Breast epithelium (tissue), 4 donors: Measurements from ENCODE around the gene TNFRSF8. TPM values are rescaled to one million over a fixed set of nuclear protein-coding genes. Genes with fewer than 3 reads are reported as not detected.

Experiments used
- DNase-seq, 2 donors: peaks; one replicate each; pipeline ENCODE4 v3.0.0-alpha.2; 2019; ENCODE audit warnings: low spot score in 2 of 2
- H3K27ac ChIP-seq, 2 donors: fragments of 200-600 bp; sonication (generic) in 1 of 2; one replicate each; pipeline ENCODE4 v1.5.1; 2016 to 2019; ENCODE audit warnings: mild to moderate bottlenecking in 1 of 2
- H3K27me3 ChIP-seq, 2 donors: fragments of 200-600 bp; sonication (generic) in 1 of 2; one replicate each; pipeline versions ENCODE4 v1.5.1 to v1.6.0; 2017 to 2019; ENCODE audit warnings: control low read depth in 1 of 2, mild to moderate bottlenecking in 1 of 2
- H3K36me3 ChIP-seq: fragments of 200-600 bp; one replicate; pipeline ENCODE4 v1.5.1; 2019
- H3K4me1 ChIP-seq, 2 donors: fragments of 200-600 bp; sonication (generic); one replicate each; pipeline ENCODE4 v1.5.1; 2016 to 2019; ENCODE audit warnings: control low read depth in 1 of 2
- H3K4me3 ChIP-seq, 3 donors: fragments of 200-600 bp; sonication (generic); 1 replicate in 2 of 3; 2 replicates in 1 of 3; pipeline ENCODE4 v1.5.1; 2016 to 2019; ENCODE audit warnings: mild to moderate bottlenecking in 3 of 3, moderate library complexity in 2 of 3
- H3K9me3 ChIP-seq, 2 donors: fragments of 200-600 bp; sonication (generic) in 1 of 2; one replicate each; pipeline ENCODE4 v1.5.1; 2016 to 2019; ENCODE audit warnings: control low read depth in 1 of 2
- POLR2A ChIP-seq: fragments of 450-650 bp; IDR thresholded peaks from one replicate; pipeline ENCODE4 v1.6.1; 2016; ENCODE audit warnings: antibody characterized with exemption, mild to moderate bottlenecking, moderate library complexity
- POLR2AphosphoS5 ChIP-seq, 3 donors: sonication (generic); formaldehyde crosslinking; IDR thresholded peaks; one replicate each; pipeline ENCODE4 v1.6.1; 2017; ENCODE audit warnings: antibody characterized with exemption in 3 of 3
- intact Hi-C: fragments of 100-400 bp; cut with DNase I; formaldehyde crosslinking; loops from one replicate; pipeline ENCODE4 v1.15.1; 2023; ENCODE audit warnings: low total_unique reads
- total RNA-seq, 3 donors: library from RNA; depleted of rRNA; stranded (reverse); fragments of >200 nt; gene quantifications; one replicate each; pipeline ENCODE4 v1.1.0, GENCODE V29; 2016
- TF ChIP-seq, protein P1 (sequence below), 3 donors: fragments of 450-650 bp; IDR thresholded peaks; one replicate each; pipeline ENCODE4 v1.5.1; 2016 to 2017; ENCODE audit warnings: antibody characterized with exemption in 3 of 3, mild to moderate bottlenecking in 3 of 3, moderate library complexity in 3 of 3

TNFRSF8 gene
- total RNA-seq, 3 donors from 2014 or later = 0.88 to 2.3 (median 1.6) TPM

DNA sequence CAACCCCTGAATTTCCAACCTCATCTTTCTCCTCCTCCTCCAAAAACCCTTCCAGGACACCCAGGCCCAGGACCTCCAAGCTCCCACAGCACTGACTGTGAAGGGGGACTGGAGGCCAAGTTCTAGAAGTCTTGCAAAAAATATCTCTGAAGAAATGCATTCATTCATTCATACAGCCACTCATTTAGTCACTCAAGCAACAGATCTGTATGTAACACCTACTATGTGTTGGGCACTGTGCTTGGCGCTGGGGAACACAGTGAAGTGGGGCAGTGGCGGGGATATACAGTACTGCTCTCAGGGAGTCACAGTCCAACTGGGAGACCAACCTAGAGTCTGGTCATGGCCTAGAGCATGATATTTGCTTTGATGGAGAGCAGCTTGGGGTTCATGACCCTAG, 88.4 kb downstream of the TNFRSF8 start:
- no peak overlapping the region for H3K4me3 ChIP-seq
- no peaks in the 10 kb centered on the region for H3K4me1 ChIP-seq
- no peaks in the 10 kb centered on the region for H3K9me3 ChIP-seq
- peak overlapping the region in 1 of 2 donors; percentile 7 for H3K27ac ChIP-seq
- TF ChIP-seq, protein P1, sequence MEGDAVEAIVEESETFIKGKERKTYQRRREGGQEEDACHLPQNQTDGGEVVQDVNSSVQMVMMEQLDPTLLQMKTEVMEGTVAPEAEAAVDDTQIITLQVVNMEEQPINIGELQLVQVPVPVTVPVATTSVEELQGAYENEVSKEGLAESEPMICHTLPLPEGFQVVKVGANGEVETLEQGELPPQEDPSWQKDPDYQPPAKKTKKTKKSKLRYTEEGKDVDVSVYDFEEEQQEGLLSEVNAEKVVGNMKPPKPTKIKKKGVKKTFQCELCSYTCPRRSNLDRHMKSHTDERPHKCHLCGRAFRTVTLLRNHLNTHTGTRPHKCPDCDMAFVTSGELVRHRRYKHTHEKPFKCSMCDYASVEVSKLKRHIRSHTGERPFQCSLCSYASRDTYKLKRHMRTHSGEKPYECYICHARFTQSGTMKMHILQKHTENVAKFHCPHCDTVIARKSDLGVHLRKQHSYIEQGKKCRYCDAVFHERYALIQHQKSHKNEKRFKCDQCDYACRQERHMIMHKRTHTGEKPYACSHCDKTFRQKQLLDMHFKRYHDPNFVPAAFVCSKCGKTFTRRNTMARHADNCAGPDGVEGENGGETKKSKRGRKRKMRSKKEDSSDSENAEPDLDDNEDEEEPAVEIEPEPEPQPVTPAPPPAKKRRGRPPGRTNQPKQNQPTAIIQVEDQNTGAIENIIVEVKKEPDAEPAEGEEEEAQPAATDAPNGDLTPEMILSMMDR (IDR thresholded peaks at IDR 0.05) = no peak
- TF ChIP-seq POLR2AphosphoS5 (IDR thresholded peaks at IDR 0.05) (no peak), POLR2A (no peak)
- H3K36me3 ChIP-seq = no peaks in the 10 kb centered on the region
- H3K27me3 ChIP-seq = no peaks in the 10 kb centered on the region
- DNase-seq = no peak
- intact Hi-C loops = no loop called here

DNA sequence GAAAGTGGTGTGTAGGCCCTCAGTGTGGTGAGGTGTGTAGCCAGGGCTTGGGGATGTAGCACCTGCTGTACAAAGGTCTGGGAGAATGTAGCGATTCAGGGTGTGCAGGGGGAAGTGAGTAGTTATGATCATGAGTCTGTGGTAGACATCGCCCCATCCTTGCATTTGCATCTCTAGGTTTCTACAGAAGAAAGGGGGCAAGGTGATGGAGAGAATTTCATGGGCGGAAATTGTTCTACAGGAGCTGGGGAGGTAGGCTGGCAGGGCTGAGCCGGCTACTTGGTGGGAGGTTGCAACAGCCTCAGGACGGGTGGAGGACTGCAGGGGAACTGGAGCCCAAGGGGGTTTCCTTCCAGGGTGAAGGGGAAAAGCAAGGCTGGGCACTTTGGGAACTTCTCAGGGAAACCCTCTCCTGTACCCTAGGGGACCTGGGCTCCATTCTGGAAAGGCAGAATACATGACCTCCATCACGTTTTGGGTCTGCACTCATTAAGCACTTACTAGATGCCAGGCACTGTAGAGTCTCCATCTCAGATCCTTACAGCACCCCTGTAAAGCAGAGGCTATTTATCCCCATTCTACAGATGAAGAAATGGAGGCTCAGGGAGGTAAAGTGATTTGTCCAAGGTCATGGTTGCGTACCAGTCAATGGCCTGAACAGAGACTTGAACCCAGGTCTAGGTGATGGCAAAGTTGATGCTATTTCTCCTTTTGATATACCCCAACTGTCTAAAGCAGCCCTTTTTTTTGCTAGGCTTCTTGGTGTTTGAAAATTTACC, 89.2 kb downstream of the TNFRSF8 start:
- H3K4me3 ChIP-seq = no peak overlapping the region
- no peaks in the 10 kb centered on the region for H3K4me1 ChIP-seq
- TF ChIP-seq POLR2AphosphoS5 (IDR thresholded peaks at IDR 0.05) = no peak
- TF ChIP-seq, protein P1 (IDR thresholded peaks at IDR 0.05) = no peak
- TF ChIP-seq POLR2A = no peak

DNA sequence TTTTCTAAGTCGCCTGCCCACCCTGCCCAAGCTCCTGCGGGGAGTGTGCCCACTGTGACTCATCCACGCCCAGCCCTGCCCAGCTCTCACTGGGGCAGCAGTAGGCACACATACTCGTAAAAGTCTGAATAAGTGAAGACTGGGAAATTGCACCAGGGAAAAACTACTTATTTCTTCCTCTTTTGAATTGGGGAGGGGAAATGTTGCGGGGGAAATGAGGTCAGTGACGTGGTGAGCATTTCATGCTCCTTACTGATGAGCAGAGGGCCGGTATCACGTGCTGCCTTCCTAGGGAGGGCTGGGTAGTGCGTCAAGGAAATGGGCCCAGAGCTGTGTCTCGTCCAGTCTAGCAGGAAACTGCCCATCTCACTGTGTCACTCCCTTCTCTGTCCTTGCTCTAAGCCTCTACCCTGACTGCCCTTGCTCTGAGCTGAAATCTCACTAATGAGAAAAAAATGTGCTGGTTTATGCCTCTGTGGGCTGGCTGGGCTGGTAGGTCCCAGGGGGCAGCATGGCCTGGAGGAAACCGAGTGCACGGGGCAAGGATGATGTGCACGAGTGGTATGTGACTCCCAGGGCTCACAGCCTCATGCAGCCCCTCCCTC, 90.2 kb downstream of the TNFRSF8 start:
- Histone ChIP-seq H3K36me3 (no peaks in the 10 kb centered on the region), H3K9me3 (no peaks in the 10 kb centered on the region), H3K4me3 (no peak overlapping the region), H3K4me1 (no peaks in the 10 kb centered on the region), H3K27ac (peak overlapping the region in 1 of 2 donors; percentile 75), H3K27me3 (no peaks in the 10 kb centered on the region)
- no peak for DNase-seq
- peak in 1 of 3 donors; percentile 66 for TF ChIP-seq POLR2AphosphoS5 (IDR thresholded peaks at IDR 0.05)
- TF ChIP-seq, protein P1 (IDR thresholded peaks at IDR 0.05) = no peak
- intact Hi-C loops = no loop called here

More for the DNA sequence above, 89.2 kb downstream of the TNFRSF8 start:
- no peaks in the 10 kb centered on the region for H3K9me3 ChIP-seq
- no peaks in the 10 kb centered on the region for H3K27me3 ChIP-seq
- H3K27ac ChIP-seq = peak overlapping the region in 1 of 2 donors; percentile 75
- intact Hi-C loops = no loop called here
- H3K36me3 ChIP-seq = no peaks in the 10 kb centered on the region
- DNase-seq = no peak

DNA sequence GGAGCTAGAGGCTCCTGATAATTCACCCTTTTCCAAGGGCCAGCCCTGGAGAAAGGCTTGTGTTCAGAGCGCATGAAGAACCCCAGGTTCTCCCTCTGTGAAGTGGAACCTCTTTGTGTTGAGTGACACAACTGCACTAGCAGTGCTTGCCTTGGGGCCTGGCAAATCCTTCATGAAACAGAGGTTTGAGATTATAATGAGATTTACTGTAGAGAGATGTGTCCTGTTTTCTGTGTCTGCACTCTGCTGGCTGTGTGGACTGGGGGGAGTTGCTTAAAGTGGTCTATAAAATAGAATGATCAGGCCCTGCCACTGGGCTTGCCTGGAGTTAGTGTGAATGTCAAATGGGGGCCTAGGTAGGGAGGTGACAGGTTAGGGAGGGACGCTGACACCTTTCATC, 92.2 kb downstream of the TNFRSF8 start:
- intact Hi-C loops = no loop called here

More for the DNA sequence above, 92.2 kb downstream of the TNFRSF8 start:
- no peak overlapping the region for H3K27ac ChIP-seq
- TF ChIP-seq POLR2A (no peak), POLR2AphosphoS5 (IDR thresholded peaks at IDR 0.05) (no peak)
- TF ChIP-seq, protein P1 (IDR thresholded peaks at IDR 0.05) = no peak
- H3K4me1 ChIP-seq = no peaks in the 10 kb centered on the region
- no peaks in the 10 kb centered on the region for H3K36me3 ChIP-seq
- no peaks in the 10 kb centered on the region for H3K27me3 ChIP-seq
- H3K4me3 ChIP-seq = no peak overlapping the region
- H3K9me3 ChIP-seq = no peaks in the 10 kb centered on the region
- no peak for DNase-seq
